BE2C (cell line): Measurements from ENCODE around the gene ADAMTS12.
"Not testable (repeated sequence)": the region's sequence is repeated elsewhere in the genome, so short reads cannot be mapped to it uniquely, and the experiment has no call there.

ENCODE experiments used
- DNase-seq: peaks from one replicate; pipeline ENCODE4 v3.0.0-alpha.2; 2020
- H3K27me3 ChIP-seq: fragments of 250-450 bp; sonication (Bioruptor Pico); 2 replicates; pipeline ENCODE4 v1.5.1; 2020; ENCODE audit warnings: mild to moderate bottlenecking
- H3K36me3 ChIP-seq: fragments of 250-450 bp; sonication (Bioruptor Pico); 2 replicates; pipeline ENCODE4 v1.5.1; 2020; ENCODE audit warnings: mild to moderate bottlenecking
- H3K4me1 ChIP-seq: fragments of 250-450 bp; sonication (Bioruptor Pico); 2 replicates; pipeline ENCODE4 v1.5.1; 2020
- H3K4me3 ChIP-seq: 2 replicates; pipeline ENCODE4 v1.5.1; 2011; ENCODE audit warnings: low read depth, low read length
- H3K9me3 ChIP-seq: fragments of 250-450 bp; sonication (Bioruptor Pico); 2 replicates; pipeline ENCODE4 v1.5.1; 2020
- TF ChIP-seq, protein P1 (sequence below): IDR thresholded peaks from 2 replicates; pipeline ENCODE4 v1.5.1; 2012; ENCODE audit warnings: mild to moderate bottlenecking, low read depth, low read length

The ADAMTS12 gene

DNA sequence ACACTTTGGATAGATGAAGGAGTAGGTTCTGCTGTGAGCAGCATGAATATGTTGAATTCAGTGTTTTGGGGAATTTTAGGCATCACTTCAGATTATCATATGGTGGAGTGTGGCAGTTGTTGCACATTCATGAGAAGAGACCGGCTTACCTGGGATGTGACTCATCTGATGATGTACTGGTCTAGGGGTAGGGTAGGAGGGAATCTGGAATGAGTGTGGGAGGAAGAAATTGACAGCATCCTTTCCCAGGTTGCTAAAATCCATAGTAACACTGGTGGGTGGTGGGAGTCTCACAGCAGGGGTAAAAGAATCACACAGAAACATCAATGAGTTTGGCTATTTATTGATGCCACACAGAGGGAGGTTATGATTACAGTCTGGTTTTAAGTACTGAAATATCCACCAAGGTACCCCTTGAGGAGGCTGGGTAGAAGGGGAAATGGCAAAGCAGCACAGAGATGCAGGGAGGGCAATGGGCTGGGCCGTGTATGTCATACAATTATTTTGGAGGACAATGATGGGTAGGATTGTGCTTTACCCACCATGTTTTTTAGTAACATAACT, 368.5 kb downstream of the ADAMTS12 start:
- DNase-seq, result no peak
- Histone ChIP-seq H3K27me3 (no peaks in the 10 kb centered on the region), H3K4me1 (peaks cover 12% of the 10 kb centered on the region), H3K36me3 (no peaks in the 10 kb centered on the region), H3K9me3 (no peaks in the 10 kb centered on the region; the same call in 1 of the 2 replicates), H3K4me3 (no peak overlapping the region)
- TF ChIP-seq, protein P1, sequence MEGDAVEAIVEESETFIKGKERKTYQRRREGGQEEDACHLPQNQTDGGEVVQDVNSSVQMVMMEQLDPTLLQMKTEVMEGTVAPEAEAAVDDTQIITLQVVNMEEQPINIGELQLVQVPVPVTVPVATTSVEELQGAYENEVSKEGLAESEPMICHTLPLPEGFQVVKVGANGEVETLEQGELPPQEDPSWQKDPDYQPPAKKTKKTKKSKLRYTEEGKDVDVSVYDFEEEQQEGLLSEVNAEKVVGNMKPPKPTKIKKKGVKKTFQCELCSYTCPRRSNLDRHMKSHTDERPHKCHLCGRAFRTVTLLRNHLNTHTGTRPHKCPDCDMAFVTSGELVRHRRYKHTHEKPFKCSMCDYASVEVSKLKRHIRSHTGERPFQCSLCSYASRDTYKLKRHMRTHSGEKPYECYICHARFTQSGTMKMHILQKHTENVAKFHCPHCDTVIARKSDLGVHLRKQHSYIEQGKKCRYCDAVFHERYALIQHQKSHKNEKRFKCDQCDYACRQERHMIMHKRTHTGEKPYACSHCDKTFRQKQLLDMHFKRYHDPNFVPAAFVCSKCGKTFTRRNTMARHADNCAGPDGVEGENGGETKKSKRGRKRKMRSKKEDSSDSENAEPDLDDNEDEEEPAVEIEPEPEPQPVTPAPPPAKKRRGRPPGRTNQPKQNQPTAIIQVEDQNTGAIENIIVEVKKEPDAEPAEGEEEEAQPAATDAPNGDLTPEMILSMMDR, result no peak

DNA sequence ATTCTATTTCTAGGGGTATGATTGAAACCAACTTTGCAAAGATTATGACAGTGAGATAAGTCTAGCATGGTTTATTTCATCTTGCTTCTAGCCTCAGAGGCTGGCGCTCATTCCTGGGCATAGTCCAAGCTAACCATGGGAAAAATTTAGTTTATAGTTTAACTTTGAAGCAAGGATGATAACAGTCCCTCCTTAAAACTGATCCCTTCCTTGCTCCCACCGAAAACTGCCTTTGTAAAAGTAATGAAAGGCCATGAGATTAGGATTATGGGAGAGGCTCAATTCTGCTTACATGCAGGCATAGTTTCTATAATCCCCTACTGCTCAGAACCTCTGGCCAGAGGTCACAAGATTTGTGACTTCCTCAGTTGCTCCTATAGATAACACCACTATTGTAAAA, 375.4 kb downstream of the ADAMTS12 start:
- no peak for DNase-seq
- TF ChIP-seq, protein P1, result no peak
- Histone ChIP-seq H3K9me3 (no peaks in the 10 kb centered on the region; the same call in 1 of the 2 replicates), H3K27me3 (no peaks in the 10 kb centered on the region), H3K4me1 (no peaks in the 10 kb centered on the region), H3K36me3 (no peaks in the 10 kb centered on the region), H3K4me3 (no peak overlapping the region)

DNA sequence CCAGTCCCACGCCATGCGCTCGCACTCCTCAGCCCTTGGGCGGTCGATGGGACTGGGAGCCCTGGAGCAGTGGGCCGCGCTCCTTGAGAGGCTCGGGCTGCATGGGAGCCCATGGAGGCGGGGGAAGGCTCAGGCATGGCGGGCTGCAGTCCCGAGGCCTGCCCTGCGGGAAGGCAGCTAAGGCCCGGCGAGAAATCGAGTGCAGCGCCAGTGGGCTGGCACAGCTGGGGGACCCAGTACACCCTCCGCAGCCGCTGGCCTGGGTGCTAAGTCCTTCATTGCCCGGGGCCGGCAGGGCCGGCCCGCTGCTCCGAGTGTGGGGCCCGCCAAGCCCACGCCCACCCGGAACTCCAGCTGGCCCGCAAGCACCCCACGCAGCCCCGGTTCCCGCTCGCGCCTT, 376.4 kb downstream of the ADAMTS12 start:
- not testable (repeated sequence) for H3K4me1 ChIP-seq, DNase-seq, H3K9me3 ChIP-seq, H3K4me3 ChIP-seq, H3K27me3 ChIP-seq, H3K36me3 ChIP-seq

DNA sequence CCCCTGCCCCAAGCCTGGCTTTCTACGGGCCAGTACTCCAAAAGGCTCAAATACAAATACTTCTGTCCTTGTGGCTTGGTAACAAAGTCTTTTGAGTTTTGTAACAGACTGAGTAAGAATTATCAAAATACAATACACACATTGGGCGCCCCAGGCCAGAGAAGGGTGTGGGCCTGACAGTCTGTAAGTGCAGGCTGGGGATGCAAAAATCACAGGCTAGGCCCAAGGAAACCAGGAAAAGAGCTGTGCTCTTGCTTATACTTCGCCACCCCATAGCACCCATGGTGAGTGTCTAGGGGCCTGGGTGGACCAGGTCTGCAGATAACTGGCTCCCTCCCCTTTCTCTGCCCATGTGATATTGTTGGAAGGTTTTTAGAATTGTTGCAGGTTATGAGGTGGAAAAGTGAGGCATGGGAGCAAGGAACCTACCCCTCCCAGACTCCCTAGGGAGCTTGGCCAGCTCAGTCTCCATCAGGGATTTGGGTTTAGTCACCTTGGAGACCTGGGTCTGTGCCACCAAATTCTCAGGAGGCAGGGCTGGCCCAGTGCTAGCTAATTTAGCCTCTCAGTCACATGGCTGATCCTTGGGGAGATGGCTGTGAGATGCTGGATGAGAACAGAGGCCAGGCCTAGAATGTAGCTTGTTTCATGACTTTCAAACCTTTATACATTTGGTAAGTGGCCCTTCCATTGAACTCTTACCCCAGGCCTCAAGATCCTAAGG, 378.2 kb downstream of the ADAMTS12 start:
- Histone ChIP-seq H3K36me3 (no peaks in the 10 kb centered on the region), H3K27me3 (no peaks in the 10 kb centered on the region), H3K4me3 (no peak overlapping the region), H3K4me1 (no peaks in the 10 kb centered on the region), H3K9me3 (no peaks in the 10 kb centered on the region; the same call in 1 of the 2 replicates)
- TF ChIP-seq, protein P1, result no peak
- no peak for DNase-seq

DNA sequence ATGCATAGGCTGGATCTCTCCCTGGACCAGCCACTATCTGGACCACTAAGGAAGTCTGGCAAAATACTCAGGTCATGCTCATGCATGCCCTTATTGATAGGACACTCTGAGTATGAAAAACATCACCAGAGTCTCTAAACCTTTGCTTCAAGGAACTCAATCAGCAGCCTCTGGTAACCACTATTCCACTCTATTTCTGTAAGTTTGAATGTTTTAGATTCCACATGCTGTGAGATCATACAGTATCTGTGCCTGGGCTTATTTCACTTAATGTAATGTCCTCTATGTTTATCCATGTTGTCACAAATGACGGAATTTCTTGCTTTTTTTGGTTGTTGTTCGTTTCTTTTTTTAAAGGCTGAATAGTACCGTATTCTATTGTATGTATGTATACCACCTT, 382.8 kb downstream of the ADAMTS12 start:
- Histone ChIP-seq H3K9me3 (no peaks in the 10 kb centered on the region), H3K4me1 (no peaks in the 10 kb centered on the region), H3K36me3 (no peaks in the 10 kb centered on the region), H3K4me3 (no peak overlapping the region), H3K27me3 (no peaks in the 10 kb centered on the region)
- DNase-seq, result no peak
- TF ChIP-seq, protein P1, result no peak

DNA sequence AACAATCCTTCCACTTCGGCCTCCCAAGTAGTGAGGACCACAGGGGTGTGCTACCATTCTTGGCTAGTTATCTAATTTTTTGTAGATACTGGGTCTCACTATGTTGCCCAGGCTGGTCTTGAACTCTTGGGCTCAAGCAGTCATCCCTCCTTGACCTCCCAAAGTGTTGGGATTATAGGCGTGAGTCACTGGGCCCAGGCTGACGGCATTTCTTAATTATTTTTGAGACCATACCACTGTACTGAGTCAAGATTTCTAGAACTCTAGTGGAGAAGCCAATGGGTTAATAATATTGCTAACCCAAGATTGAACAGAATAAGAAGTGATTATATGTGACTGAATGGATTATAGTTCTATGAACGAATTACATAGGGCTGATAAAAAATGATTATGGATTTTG, 384.4 kb downstream of the ADAMTS12 start:
- no peak for DNase-seq
- TF ChIP-seq, protein P1, result no peak
- Histone ChIP-seq H3K4me1 (no peaks in the 10 kb centered on the region), H3K4me3 (no peak overlapping the region), H3K27me3 (no peaks in the 10 kb centered on the region), H3K9me3 (no peaks in the 10 kb centered on the region), H3K36me3 (no peaks in the 10 kb centered on the region)
